ENCODE measurements around the gene ACBD6.

- TF ChIP-seq POLR2A (IDR thresholded peaks at IDR 0.05) (no peak), CTCF (IDR thresholded peaks at IDR 0.05) (no peak)
Observed at GRCh38 chr1:180279651-180280050, 222.7 kb downstream of the ACBD6 start.
